ENCODE measurements around the gene ETV1.

The ETV1 gene

GRCh38 chr7:13990984-13991790 lies 1.7 kb upstream of the ETV1 start:
- no peaks in the 10 kb centered on the region for H3K27me3 ChIP-seq
- H3K4me1 ChIP-seq = peaks cover 0 to 32% (median 5%) of the 10 kb centered on the region in 4 donors
- H3K36me3 ChIP-seq = no peaks in the 10 kb centered on the region
- intact Hi-C loops (cut with DNase I; ENCODE audit: low total_unique reads) = no loop called here
- TF ChIP-seq CTCF (IDR thresholded peaks at IDR 0.05) = no peak
- DNase-seq = peak; percentile 98
- peak overlapping the region; percentile 70 to 71 for H3K4me3 ChIP-seq
- H3K9me3 ChIP-seq = no peaks in the 10 kb centered on the region
- peak overlapping the region; percentile 73 to 86 for H3K27ac ChIP-seq

GRCh38 chr7:13990319-13990983 lies 985 bp upstream of the ETV1 start:
- DNase-seq = peak; percentile 54 to 72
- TF ChIP-seq CTCF (IDR thresholded peaks at IDR 0.05) = no peak
- intact Hi-C loops (cut with DNase I; ENCODE audit: low total_unique reads) = no loop called here
- Histone ChIP-seq H3K9me3 (no peaks in the 10 kb centered on the region), H3K4me3 (peak overlapping the region; percentile 70 to 71), H3K36me3 (no peaks in the 10 kb centered on the region), H3K4me1 (peaks cover 0 to 32% (median 5%) of the 10 kb centered on the region in 4 donors), H3K27ac (peak overlapping the region; percentile 73 to 86), H3K27me3 (no peaks in the 10 kb centered on the region)

- Histone ChIP-seq H3K4me1 (peaks cover 0 to 32% (median 5%) of the 10 kb centered on the region in 4 donors), H3K4me3 (peak overlapping the region; percentile 70 to 71), H3K9me3 (no peaks in the 10 kb centered on the region), H3K27me3 (no peaks in the 10 kb centered on the region), H3K27ac (peak overlapping the region; percentile 73 to 86), H3K36me3 (no peaks in the 10 kb centered on the region)
- TF ChIP-seq CTCF (IDR thresholded peaks at IDR 0.05) = no peak
- intact Hi-C loops (cut with DNase I; ENCODE audit: low total_unique reads) = no loop called here
- no peak for DNase-seq
Observed at GRCh38 chr7:13989949-13990305, 461 bp upstream of the ETV1 start.

GRCh38 chr7:13988731-13989125 lies 738 bp downstream of the ETV1 start:
- DNase-seq = no peak
- Histone ChIP-seq H3K4me3 (peak overlapping the region; percentile 70 to 71), H3K4me1 (peaks cover 0 to 32% (median 5%) of the 10 kb centered on the region in 4 donors), H3K36me3 (no peaks in the 10 kb centered on the region), H3K27ac (peak overlapping the region; percentile 39 to 86), H3K9me3 (no peaks in the 10 kb centered on the region), H3K27me3 (no peaks in the 10 kb centered on the region)
- no peak for TF ChIP-seq CTCF (IDR thresholded peaks at IDR 0.05)
- intact Hi-C loops (cut with DNase I; ENCODE audit: low total_unique reads) = no loop called here

- intact Hi-C loops (cut with DNase I; ENCODE audit: low total_unique reads) = no loop called here
- Histone ChIP-seq H3K9me3 (no peaks in the 10 kb centered on the region), H3K27me3 (no peaks in the 10 kb centered on the region), H3K4me3 (peak overlapping the region in 1 of 2 donors; percentile 70), H3K4me1 (peaks cover 0 to 29% (median 5%) of the 10 kb centered on the region in 4 donors), H3K36me3 (no peaks in the 10 kb centered on the region), H3K27ac (peak overlapping the region in 1 of 2 donors; percentile 86)
- DNase-seq = no peak
- TF ChIP-seq CTCF (IDR thresholded peaks at IDR 0.05) = no peak
Observed at GRCh38 chr7:13988065-13988464, 1.4 kb downstream of the ETV1 start.
